Caki2 (cell line): ENCODE data around the gene SNPH. TPM values are rescaled to one million over a fixed set of nuclear protein-coding genes. Genes with fewer than 3 reads are reported as not detected.

Experiments used
- DNase-seq: peaks from one replicate; pipeline ENCODE4 v3.0.0-alpha.2; 2015; ENCODE audit warnings: low read depth
- in situ Hi-C: cut with HindIII; loops from 2 replicates; pipeline ENCODE4 v1.10.0; 2016; ENCODE audit warnings: low sequenced_read_pairs, low pct_unique_long_range_greater_than_20kb, mixed read lengths
- total RNA-seq: library from RNA; depleted of rRNA; stranded (reverse); fragments of >200 nt; shearing (Covaris generic); gene quantifications from 2 replicates; pipeline ENCODE4 v1.2.3, GENCODE V29; 2014; ENCODE audit warnings: low replicate concordance

SNPH gene
- total RNA-seq, 1 experiment from 2014 or later = 14.5 TPM

DNA sequence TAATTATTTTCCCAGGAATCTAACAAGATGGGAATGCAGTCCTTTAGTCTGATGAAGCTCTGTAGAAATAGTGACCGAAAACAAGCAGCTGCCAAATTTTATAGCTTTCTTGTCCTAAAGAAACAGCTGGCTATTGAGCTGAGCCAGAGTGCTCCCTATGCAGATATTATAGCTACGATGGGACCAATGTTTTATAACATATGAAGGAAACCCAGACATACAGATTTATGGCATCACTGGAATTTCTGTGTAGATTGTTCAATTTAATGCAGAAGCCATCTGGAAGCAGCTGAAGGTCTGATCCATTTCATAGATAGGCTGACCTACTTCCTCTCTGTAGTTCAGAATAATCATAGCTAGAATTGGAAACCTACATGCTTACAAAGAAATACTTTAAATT is 11.8 kb upstream of the SNPH start:
- no peak for DNase-seq

DNA sequence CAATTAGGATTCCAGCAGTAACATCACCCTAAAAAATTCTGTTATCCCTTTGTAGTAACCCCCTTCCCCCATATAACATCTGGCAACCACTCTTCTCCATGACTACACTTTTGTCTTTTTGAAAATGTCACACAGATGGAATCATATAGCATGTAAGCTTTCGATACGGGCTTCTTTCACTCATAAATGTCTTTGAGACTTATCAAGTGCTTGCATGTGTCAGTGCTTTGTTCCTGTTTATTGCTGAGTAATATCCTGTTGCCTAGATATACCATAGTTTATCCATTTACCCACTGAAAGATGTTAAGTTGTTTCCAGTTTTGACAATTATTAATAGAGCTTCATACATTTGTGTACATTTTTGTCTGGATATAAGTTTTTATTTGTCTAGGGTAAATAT is 10.4 kb upstream of the SNPH start:
- in situ Hi-C loops = no loop called here
- DNase-seq = no peak

More for the DNA sequence above, 11.8 kb upstream of the SNPH start:
- in situ Hi-C loops = no loop called here

DNA sequence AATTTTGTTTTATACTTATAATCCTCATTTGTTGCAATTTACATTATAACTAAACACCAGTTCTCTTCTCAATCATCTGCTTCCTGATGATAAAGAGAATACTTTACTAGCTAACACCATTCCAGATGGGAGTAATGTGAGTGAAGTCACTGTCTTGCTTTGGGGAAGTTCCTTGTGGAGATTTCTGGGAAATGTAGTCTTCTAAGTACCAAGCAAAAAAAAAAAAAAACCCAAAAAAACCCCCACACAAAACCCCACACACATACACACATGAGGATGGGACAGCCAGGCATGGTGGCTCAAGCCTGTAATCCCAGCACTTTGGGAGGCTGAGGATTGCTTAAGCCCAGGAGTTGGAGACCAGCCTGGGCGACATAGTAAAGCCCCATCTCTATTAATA is 2.2 kb upstream of the SNPH start:
- in situ Hi-C loops = no loop called here
- no peak for DNase-seq

DNA sequence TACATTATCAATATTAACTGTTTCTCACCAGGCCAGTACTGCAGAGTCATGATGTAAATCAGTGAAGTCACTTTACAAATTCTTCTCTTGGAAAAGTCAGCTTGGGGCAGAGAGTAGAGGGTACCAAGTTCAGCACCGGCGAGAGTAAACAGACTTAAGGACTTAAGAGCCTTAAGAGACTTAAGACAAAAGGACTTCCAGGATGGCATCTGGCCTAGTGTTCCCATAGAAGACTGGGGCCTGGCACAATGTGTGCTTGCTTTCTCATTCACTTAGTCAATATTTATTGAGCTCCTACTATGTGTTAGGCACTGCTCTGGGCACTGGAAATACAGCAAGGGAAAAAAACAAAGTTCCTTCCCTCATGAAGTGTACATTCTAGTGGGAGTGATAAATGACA is 1.4 kb upstream of the SNPH start:
- in situ Hi-C loops = no loop called here
- DNase-seq = no peak

DNA sequence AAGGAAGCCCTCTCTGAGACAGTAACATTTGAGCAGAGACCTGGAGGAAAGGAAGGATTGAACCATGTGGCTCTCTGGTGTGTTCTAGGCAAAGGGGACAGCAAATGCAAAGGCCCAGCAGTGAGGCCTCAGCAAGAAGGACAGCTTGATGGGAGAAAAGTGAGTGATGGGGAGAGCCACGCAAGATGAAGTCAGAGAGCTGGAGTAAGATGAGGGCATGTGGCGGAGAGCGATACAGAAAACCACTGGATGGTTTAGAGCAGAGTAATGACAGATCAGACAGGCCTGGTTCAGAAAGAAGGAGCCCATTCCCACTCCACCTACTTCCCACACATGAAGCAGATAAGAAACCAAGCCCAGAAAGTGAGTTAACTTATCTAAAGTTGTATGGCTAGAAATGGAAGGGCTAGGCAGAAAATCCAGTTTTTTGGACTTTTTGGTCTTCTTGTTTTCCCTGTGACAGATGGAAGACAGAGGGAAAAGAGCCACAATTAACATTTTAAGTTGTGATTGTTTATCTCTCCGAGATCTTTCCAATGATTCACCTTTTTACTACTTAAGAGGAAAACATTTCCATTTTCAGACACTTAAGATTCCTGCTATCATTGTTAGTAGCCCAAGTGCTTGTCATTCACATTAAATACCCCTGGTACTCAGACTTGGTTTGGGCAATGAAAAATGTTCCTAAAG is 723 bp upstream of the SNPH start:
- in situ Hi-C loops = no loop called here
- no peak for DNase-seq

DNA sequence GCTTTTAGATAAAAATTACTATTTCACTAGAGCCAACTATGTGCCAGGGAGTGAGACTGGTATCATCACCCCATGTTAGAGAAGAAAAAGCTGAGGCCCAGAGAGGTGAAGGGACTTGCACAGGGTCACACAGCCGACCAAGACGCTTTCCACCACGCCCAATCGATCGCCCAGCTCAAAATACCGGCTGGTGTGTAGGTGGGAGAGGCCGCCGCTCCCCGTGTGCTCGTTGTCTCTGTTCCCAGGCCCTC is 253 bp upstream of the SNPH start:
- in situ Hi-C loops = no loop called here
- DNase-seq = no peak

DNA sequence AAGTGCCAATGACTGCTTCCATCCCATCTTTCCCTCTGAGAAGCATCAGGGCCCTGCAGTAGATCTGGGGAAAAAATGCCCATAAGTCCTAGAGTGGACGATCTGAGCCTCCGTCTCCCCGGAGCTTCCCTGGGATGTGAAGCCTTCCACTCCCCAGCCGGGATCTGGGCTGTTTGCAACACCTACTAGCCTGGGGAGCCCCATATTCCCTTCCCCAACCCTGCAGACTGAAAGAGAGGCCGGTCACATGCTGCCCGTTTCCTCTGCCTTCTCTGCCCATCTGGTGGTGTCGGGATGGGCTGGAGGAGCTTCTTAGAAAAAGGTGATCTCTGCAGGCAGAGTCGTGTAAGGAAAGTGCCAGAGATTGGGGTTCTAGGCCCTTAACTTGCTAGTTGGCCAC is 1.1 kb downstream of the SNPH start:
- DNase-seq = no peak
- in situ Hi-C loops = no loop called here

DNA sequence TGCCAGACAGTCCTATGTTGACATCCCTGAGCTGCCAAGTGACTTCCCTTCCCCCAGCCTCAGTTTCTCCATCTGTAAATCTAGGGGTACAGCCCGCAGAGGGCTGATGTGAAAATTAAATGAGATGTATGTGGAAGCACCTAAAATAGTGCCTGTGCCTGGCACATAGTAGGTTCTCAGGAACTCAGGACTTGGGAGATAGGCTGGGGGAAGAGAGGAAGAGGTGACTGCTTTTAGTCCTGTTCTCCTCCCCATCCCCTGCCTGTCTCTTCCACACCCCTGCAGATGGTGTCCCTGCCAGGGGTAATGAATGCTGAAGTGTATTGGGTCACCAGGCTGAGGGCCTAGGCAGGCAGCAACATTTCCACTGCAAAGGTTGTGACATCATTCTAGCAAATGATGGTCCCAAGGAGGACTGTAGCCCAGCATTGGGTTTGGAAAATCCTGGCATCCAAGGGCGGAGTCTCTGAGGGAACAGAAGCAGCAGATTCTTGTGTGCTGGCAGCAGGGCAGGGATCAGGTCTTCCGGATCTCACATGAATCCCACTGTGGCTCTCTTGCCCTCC is 1.8 kb downstream of the SNPH start:
- in situ Hi-C loops = no loop called here
- no peak for DNase-seq

DNA sequence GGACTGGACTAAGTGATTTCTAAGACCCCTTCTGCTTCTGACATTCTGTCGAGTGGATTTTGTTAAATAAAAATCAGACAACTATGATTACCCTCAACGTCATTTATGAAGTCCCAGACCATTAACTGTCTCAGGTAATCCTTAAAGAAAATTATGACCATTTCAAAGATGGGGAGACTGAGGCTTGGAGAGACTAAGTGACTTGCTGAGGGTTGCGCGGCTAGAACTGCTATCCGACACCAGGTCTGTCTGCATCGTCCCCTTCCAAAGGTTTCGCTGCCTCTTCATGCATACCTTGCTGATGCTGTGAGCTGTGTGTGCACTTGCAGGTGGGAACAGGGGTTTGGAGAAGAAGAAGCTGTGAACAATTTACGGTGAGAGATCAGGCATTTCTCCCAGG is 3.1 kb downstream of the SNPH start:
- in situ Hi-C loops = no loop called here
- DNase-seq = no peak

DNA sequence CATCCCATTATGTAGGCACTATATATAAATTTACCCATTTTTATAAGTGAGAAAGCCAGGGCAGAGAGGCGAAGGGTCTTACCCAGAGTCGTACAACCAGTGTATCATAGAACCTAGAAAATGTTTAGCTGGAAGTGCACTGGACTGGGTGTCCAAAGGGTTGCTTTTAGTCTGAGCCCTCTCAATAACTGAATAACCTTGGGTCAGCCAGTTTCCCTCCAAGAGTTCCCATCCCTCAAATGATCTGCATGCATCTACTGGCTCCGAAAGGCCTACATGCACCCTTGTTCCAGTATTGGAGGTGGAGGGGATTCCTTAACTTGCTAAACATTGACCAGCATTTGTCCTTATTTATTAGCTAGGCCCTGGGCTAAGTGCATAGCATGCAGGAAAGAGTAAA is 3.8 kb downstream of the SNPH start:
- in situ Hi-C loops = no loop called here
- no peak for DNase-seq

DNA sequence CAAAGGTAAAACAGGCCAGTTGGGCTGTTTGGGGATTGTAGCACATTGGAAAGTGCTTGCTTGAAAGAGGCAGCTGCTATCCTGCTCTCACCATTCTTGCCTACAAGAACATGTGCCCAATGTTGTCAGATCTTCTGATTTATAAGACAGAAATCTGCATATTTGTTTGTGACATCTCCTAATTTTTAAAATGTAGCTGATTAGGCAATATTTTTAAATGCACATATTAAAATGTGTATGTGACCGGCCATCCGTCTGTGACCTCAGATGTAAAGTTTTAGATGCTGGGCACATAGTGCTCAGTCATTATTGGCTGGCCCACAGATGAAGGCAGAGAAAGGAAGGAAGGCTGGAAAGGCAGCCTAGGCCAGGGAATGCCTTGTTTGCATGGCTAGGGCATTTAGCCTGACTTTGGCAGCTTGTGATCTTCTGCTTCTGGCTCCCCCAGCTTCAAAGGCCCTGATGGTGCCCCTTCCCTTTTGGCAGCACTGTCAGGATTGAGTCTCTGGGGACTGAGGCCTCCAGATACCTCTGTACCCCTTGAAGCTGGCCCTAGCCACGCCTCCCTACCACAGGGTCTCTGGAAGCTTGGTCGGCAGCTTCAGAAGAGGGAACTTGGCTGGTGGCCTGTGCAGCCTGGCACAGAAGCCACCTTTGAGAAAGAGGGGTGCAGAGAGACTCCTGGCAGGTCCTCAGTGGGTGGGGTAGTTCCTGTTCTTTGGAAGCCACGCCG is 6.4 kb downstream of the SNPH start:
- DNase-seq = no peak
- in situ Hi-C loops = no loop called here

DNA sequence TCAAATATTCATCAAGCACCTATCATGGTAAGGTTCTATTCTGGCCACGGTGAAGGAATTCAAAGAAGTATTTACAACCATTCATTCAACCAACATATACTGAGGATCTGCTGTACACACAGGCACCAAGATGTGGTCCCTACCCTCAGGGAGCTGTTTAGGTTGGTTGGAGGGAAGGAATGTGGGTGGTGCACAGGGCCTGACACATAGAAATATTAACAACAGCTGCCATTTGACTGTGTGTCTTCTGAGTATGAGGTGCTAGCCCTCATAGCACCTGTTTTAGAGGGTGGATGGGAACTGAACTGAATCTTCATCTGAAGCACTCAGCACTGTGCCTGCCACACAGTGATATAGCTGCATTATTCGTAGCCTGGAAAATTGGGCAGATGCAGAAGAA is 7.3 kb downstream of the SNPH start:
- peak; percentile 47 for DNase-seq
- in situ Hi-C loops = no loop called here

DNA sequence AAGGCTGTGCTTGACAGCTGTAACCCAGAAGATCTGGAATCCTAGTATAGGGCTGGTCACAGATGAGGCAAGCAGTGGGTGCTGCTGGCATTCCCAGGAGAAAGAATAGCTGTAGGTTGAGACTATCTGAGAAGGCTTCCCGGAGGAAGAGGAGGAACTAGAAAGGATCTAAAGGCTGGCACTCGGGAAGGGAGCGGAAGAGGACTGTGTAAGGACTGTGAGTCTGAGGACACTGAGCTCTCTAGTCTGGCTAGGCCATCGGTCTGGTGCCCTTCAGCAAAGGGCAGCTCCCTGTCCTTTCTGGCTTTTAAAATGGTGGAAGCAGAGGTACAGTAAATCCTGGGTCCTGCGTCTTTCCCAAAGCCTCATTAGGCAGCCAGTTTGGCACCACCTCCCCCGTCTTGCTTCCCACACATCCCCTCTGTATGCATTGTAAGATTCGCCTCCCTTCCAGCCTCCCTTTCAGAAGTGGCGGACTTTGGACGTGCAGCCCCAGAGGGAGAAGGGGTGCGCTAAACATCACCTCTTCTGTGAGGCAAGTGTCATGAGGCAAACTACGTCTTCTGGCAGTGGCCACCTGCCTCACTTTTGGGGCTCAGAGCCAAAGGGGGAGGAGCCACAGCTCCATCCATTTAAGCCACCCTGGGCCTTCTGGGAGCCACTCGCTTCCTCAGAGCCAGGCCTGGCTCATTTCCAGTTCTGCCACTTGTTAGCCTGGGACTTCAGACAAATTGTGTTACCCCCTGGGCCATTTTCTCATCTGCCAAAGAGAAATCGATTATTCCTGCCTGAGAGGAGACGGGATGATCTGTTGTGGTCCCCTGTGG is 8.6 kb downstream of the SNPH start:
- in situ Hi-C loops = no loop called here
- no peak for DNase-seq

DNA sequence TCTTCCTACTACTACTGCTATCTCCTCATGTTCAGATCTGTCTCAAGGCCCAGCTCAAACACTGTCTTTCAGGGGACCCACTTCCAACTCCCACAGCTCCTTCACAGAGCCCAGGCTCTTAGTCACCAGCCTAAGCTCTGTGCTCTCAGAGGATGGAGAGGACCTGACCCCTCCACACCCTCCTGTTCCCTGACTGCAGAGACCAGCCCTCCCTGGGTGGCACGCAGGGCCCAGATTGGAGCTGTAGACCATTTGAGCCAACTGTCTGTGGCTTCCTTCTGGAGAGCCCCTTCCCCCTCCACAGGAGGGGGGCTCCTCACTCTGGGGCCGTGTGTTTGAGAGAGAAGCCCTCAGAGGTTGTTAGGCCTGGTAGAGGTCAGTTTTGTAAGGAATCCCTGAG is 9.8 kb downstream of the SNPH start:
- in situ Hi-C loops = no loop called here
- DNase-seq = no peak

DNA sequence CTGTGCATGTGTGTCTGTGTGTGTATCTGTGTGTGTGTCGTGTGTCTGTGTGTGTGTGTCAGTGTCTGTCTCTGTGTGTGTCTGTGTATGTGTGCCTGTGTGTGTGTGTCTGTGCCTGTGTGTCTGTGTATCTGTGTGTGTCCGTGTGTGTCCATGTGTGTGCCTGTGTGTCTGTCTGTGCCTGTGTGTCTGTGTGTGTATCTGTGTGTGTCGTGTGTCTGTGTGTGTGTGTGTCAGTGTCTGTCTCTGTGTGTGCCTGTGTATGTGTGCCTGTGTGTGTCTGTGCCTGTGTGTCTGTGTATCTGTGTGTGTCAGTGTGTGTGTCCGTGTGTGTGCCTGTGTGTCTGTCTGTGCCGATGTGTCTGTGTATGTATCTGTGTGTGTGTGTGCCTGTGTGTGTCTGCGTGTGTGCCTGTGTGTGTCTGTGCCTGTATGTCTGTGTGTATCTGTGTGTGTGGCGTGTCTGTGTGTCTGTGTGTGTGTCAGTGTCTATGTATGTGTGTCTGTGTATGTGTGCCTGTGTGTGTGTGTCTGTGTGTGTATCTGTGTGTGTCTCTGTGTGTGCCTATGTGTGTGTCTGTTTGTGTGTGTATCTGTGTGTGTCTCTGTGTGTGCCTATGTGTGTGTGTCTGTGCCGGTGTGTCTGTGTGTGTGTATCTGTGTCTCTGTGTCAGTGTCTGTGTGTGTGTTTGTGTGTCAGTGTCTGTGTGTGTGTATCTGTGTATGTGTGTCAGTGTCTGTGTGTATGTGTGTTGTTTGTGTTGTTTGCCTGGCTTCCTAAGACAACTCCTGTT is 11.6 kb downstream of the SNPH start:
- in situ Hi-C loops = no loop called here
- DNase-seq = no peak

DNA sequence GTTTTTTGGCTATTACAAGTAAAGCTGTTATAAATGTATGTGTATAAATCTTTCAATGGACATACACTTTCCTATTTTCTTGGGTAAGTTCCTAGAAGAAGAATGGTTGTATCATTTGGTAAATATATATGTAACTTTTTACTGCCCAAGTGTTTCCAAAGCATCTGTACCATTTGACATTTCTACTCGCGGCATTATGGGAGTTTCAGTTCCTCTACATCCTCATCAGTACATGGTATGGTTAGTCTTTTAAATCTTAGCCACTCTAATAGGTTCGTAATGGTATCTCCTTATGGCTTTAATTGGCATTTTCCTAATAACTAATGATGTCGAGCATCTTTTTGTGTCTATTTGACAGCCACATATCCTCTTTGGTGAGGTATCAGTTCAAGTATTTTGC is 12.9 kb downstream of the SNPH start:
- in situ Hi-C loops = no loop called here
- DNase-seq = no peak

DNA sequence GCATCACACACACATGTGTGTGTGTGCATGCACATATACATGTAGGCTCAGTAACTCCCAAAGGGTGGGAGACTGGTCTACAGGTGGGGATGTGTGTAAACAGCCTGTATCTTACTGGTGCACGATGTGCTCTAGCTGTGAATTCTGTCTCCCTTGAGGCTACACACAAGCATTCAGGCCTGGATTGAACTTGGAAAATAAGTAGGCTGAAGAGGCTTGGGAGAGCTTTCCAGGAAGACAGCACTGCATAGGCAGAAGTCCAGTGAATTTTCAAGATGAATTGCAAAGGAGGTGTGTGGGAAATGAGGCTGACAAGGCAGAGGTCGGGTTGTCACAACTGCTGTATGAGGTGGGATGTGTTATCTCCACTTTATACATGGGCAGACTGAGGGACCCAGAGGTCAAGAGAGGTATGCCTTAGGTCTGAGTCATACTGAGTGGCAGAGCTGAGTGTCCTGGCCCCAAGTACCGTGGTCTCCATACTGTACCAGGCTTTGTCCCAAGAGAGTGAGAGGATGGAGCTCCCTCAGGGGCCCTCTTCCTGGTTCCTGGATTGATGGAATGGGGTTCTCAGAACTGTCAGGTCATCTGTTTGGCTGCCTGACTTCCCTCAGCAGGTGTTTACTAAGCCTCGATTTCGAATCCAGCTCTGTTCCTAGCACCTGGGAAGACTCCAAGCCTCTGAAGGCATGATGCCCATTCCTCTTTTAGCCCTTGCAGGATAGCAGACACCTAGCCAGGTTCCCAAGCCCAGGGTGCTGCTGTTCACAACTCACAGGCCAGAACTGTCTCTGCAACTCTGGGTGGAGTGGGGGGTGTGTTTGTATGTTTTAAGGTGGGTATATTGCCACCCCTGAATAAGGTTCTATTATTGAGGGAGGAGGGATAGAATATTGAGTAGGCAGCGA is 14.4 kb downstream of the SNPH start:
- no peak for DNase-seq
- in situ Hi-C loops = no loop called here
